Calu3 (cell line): ENCODE measurements around the gene SLC2A5. TPM values are rescaled to one million over a fixed set of nuclear protein-coding genes. Genes with fewer than 3 reads are reported as not detected.
"Not testable (repeated sequence)": the region's sequence is repeated elsewhere in the genome, so short reads cannot be mapped to it uniquely, and the experiment has no call there.

Source experiments
- BruUV-seq: library from RNA; stranded (reverse); fragments of 400-500 nt; replicated peaks from 2 replicates; lab custom pipeline; 2021; lab: Mats Ljungman, UMichigan
- CTCF ChIA-PET: fragments of 300-600 bp; sonication (Branson Sonifier 250); formaldehyde crosslinking; loops from one replicate; lab custom pipeline; 2022; ENCODE audit warnings: antibody characterized with exemption; lab: Charles Lee
- DNase-seq: peaks from one replicate; pipeline ENCODE4 v3.0.0; 2022
- H3K27ac Mint-ChIP-seq: one replicate; pipeline ENCODE4 v1.8.0; 2022; ENCODE audit warnings: mixed read lengths; ENCODE audit not compliant: unreplicated experiment
- H3K27me3 Mint-ChIP-seq: one replicate; pipeline ENCODE4 v1.8.0; 2022; ENCODE audit warnings: mixed read lengths; ENCODE audit not compliant: unreplicated experiment
- H3K36me3 Mint-ChIP-seq: one replicate; pipeline ENCODE4 v1.8.0; 2022; ENCODE audit warnings: mild to moderate bottlenecking, moderate library complexity, mixed read lengths; ENCODE audit not compliant: insufficient read depth, unreplicated experiment
- H3K4me1 Mint-ChIP-seq: one replicate; pipeline ENCODE4 v1.8.0; 2022; ENCODE audit warnings: mild to moderate bottlenecking, low read depth, mixed read lengths; ENCODE audit not compliant: unreplicated experiment
- H3K4me3 Mint-ChIP-seq: one replicate; pipeline ENCODE4 v1.8.0; 2022; ENCODE audit warnings: mild to moderate bottlenecking, low read depth, moderate library complexity, mixed read lengths; ENCODE audit not compliant: unreplicated experiment
- H3K9me3 Mint-ChIP-seq: one replicate; pipeline ENCODE4 v1.8.0; 2022; ENCODE audit warnings: low read depth, mixed read lengths; ENCODE audit not compliant: unreplicated experiment
- intact Hi-C: fragments of 100-400 bp; cut with micrococcal nuclease; formaldehyde crosslinking; loops from one replicate; pipeline ENCODE4 v1.10.0; 2022; ENCODE audit not compliant: unreplicated experiment
- total RNA-seq: library from RNA; stranded (reverse); gene quantifications from 2 replicates; pipeline ENCODE4 v1.2.3, GENCODE V29; 2022
- TF ChIP-seq, protein P1 (sequence below): fragments of 200-600 bp; IDR thresholded peaks from one replicate; pipeline ENCODE4 v1.8.0; 2022; ENCODE audit warnings: antibody characterized with exemption; ENCODE audit not compliant: unreplicated experiment

Gene SLC2A5
- total RNA-seq, 1 experiment from 2014 or later = 0.33 TPM

DNA sequence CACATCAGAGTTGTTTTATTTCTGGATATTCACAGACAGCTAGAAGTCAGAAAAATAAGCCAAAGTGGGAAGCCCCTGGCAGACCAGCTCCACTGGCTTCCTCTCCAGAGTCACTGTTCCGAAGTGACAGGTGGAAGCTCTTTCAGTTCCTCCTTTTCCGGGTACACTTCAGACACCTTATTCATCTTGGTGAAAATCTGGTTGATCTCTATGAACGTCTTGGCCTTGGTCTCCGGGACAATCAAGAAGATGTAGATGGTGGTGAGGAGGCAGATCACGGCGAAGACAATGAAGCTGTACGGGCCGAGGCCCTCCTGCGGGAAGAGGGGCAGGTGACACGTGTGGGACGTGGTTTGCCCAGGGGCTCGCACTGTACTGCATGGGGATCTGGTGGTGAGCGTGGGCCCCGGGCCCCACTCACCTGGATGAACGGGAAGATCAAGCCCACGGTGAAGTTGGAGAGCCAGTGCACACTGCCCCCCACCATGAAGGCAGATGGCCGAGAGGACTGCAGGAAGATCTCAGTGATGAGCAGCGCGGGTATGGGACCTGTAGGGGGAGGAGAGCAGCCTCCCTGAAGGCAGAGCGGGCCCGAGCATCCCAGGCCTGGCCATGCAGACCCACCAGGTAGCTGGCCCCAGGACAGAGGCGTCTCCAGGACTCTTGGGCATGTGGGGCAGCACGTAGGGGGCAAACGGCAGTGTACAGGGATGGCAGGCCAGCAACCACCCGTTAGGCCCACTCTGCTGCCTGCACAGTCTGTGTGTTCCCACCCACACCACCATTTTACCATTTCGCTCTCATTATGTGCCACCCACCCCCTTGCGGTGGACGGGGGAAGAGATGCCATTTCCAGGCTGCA lies 31.7 kb downstream of the SLC2A5 start:
- Mint-ChIP-seq H3K4me1 (no peaks in the 10 kb centered on the region), H3K4me3 (no peak overlapping the region), H3K27ac (no peak overlapping the region), H3K27me3 (peaks cover 45% of the 10 kb centered on the region), H3K9me3 (peaks cover 8% of the 10 kb centered on the region), H3K36me3 (peaks cover 5% of the 10 kb centered on the region)
- no peak for DNase-seq
- no TSS peak for BruUV-seq
- CTCF ChIA-PET = no interaction called here
- TF ChIP-seq, protein P1, sequence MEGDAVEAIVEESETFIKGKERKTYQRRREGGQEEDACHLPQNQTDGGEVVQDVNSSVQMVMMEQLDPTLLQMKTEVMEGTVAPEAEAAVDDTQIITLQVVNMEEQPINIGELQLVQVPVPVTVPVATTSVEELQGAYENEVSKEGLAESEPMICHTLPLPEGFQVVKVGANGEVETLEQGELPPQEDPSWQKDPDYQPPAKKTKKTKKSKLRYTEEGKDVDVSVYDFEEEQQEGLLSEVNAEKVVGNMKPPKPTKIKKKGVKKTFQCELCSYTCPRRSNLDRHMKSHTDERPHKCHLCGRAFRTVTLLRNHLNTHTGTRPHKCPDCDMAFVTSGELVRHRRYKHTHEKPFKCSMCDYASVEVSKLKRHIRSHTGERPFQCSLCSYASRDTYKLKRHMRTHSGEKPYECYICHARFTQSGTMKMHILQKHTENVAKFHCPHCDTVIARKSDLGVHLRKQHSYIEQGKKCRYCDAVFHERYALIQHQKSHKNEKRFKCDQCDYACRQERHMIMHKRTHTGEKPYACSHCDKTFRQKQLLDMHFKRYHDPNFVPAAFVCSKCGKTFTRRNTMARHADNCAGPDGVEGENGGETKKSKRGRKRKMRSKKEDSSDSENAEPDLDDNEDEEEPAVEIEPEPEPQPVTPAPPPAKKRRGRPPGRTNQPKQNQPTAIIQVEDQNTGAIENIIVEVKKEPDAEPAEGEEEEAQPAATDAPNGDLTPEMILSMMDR = no peak
- intact Hi-C loops = no loop called here

DNA sequence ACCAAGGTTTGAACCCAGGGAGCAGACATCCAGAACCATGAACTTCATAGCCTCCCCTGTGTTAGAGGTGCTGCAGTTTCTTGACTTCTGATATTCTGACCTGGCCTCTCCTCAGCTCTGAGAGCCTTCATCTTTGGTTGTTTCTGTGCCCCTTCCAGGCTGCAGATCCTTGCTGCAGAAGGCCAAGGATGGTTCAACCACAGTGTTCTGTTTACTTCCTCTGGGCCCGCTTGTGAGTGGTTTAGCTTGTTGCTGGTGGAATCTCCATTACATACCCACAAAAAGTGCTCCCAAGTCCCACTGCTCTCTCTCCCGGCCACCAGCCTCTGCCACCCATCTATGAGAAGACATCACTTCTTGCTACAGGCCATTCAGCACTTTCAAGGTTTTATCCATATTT lies 34.2 kb downstream of the SLC2A5 start:
- Mint-ChIP-seq H3K36me3 (peaks cover 5% of the 10 kb centered on the region), H3K4me1 (no peaks in the 10 kb centered on the region), H3K27ac (no peak overlapping the region), H3K27me3 (peaks cover 30% of the 10 kb centered on the region), H3K9me3 (peaks cover 8% of the 10 kb centered on the region), H3K4me3 (no peak overlapping the region)
- DNase-seq = no peak
- CTCF ChIA-PET = no interaction called here
- no TSS peak for BruUV-seq
- TF ChIP-seq, protein P1 = no peak
- intact Hi-C loops = no loop called here

DNA sequence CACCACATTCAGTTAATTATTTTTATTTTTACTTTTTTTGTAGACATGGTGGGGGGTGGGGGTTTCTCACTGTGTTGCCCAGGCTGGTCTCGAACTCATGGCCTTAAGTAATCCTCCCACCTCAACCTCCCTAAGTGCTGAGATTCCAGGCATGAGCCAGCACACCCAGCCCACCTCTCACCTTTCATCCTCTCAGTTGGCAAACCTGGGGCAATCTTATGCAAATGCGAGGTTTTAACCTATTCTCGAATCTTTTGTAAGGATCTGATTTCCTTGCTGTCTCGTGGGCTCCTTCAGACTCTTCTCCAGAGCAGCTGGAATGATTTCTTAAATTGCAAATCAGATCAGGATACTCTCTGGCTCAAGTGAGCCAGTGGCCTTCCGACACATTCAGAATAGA lies 36.1 kb downstream of the SLC2A5 start:
- BruUV-seq = no TSS peak
- Mint-ChIP-seq H3K4me3 (no peak overlapping the region), H3K9me3 (peaks cover 8% of the 10 kb centered on the region), H3K4me1 (no peaks in the 10 kb centered on the region), H3K27ac (no peak overlapping the region), H3K36me3 (peaks cover 5% of the 10 kb centered on the region), H3K27me3 (peaks cover 42% of the 10 kb centered on the region)
- no peak for DNase-seq
- intact Hi-C loops = no loop called here
- CTCF ChIA-PET = no interaction called here
- TF ChIP-seq, protein P1 = no peak

DNA sequence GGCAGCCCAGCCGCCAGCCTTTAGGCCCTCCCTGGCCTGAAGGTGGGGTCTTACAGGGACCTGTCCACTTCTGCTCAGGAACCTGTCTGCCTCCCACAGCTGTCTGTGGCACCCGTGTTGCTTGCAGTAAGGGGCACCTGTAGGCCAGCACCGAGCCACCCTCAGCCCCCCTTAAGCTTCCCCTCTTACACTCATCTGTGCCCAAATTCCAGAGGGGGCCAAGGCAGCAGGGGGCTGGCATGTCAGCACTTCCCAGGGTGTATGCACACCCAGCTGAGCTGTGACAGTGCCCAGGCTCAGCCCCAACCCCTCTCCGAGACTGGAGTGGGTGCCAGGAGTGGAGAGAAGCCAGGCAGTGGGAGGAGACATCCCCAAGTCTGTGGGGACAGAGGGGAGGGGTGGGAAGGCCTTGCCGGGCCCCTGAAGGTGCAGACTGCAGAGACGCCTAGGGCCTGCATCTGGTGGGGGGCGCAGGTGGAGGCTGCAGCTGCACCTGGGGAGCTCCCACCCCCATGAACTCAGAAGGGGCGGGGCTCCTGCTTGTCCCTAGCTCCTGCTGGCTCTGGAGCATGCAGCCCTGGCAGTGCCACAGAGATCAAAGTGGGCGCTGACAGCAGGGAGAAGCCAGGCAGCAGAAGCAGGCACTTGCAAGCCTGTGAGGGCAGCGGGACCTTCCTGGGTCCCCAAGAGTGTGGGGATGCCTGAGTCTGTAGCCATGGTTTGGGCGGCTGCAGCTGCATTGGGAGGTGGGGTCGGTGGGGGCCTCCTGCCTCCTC lies 37.8 kb downstream of the SLC2A5 start:
- TF ChIP-seq, protein P1 = no peak
- Mint-ChIP-seq H3K4me1 (no peaks in the 10 kb centered on the region), H3K27me3 (peaks cover 42% of the 10 kb centered on the region), H3K4me3 (no peak overlapping the region), H3K27ac (no peak overlapping the region), H3K9me3 (peaks cover 8% of the 10 kb centered on the region), H3K36me3 (peaks cover 5% of the 10 kb centered on the region)
- intact Hi-C loops = no loop called here
- BruUV-seq = no TSS peak
- no peak for DNase-seq
- CTCF ChIA-PET = no interaction called here

DNA sequence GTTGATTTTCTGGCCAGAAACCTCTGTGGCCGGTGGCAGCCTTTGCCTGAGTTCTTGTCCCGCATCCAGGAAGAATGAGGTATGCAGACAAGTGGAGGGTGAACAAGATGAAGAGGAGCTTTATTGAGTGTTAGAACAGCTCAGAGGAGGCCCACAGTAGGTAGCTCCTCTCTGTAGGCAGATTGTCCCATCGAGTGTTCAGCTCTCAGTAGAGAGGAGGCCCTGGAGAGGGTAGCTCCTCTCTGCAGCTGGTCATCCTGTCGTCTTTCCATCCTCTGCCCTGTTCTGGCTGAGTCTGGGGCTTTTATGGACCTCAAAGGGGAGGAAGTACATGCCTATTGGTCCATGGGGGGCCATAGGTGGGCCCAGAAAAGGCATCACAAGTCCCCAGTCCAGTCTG lies 38.4 kb downstream of the SLC2A5 start:
- intact Hi-C loops, H3K4me3 Mint-ChIP-seq, H3K9me3 Mint-ChIP-seq, H3K4me1 Mint-ChIP-seq, CTCF ChIA-PET, H3K36me3 Mint-ChIP-seq, BruUV-seq, H3K27ac Mint-ChIP-seq, DNase-seq: not testable (repeated sequence)
- peaks cover 41% of the 10 kb centered on the region for H3K27me3 Mint-ChIP-seq
